HepG2 (cell line): ENCODE data around the gene LAMTOR1. TPM values are rescaled to one million over a fixed set of nuclear protein-coding genes. Genes with fewer than 3 reads are reported as not detected.

Experiments
- ATAC-seq: fragments of 200-7000 bp; cut with Tn5 transposase; 3 replicates; pipeline ENCODE4 v1.9.1; 2020; ENCODE audit warnings: mild to moderate bottlenecking, moderate library complexity
- BruUV-seq: library from RNA; stranded (reverse); fragments of 400-500 nt; replicated peaks from 2 replicates; lab custom pipeline; 2021; lab: Mats Ljungman, UMichigan
- CTCF ChIA-PET: fragments of 300-600 bp; formaldehyde crosslinking; extraction: SDS; loops from one replicate; lab custom pipeline; 2021; ENCODE audit warnings: low total read pairs, inconsistent platforms, low intra/inter-chr PET ratio; lab: Yijun Ruan, JAX
- POLR2A ChIA-PET: fragments of 350-600 bp; sonication (Branson Sonifier 250); formaldehyde crosslinking; loops from one replicate; lab custom pipeline; 2020; ENCODE audit warnings: antibody characterized with exemption, inconsistent platforms; lab: Yijun Ruan, JAX
- DNase-seq: peaks from one replicate; pipeline ENCODE4 v3.0.0-alpha.2; 2015; ENCODE audit warnings: low spot score
- FAIRE-seq: peaks from 3 replicates; lab custom pipeline; 2011; peaks lifted over from hg19 to GRCh38; lab: Jason Lieb, UNC
- H2AFZ ChIP-seq: one replicate; pipeline ENCODE4 v1.6.1; 2011; ENCODE audit warnings: low read length, inconsistent platforms
- H3K27ac ChIP-seq: fragments of 300-600 bp; 3 replicates; pipeline ENCODE4 v1.8.0; 2011; ENCODE audit warnings: mixed run types, mild to moderate bottlenecking, mixed read lengths, low read length, inconsistent platforms; ENCODE audit not compliant: insufficient read depth; ENCODE audit errors: extremely low read length
- H3K27me3 ChIP-seq, 2 experiments: fragments of 200-600 bp in 1 of 2; 2 replicates in 1 of 2; 3 replicates in 1 of 2; pipeline versions ENCODE4 v1.6.0 to v1.8.0; 2011; ENCODE audit warnings: low read length in 2 of 2, mild to moderate bottlenecking in 2 of 2, moderate library complexity in 2 of 2, inconsistent platforms in 1 of 2; ENCODE audit not compliant: insufficient read depth in 2 of 2, control insufficient read depth in 1 of 2
- H3K36me3 ChIP-seq, 2 experiments: fragments of 200-600 bp in 1 of 2; replicated peaks in 1 of 2; 2 replicates in 1 of 2; 3 replicates in 1 of 2; pipeline versions ENCODE4 v1.5.1 to v1.8.0; 2011; ENCODE audit warnings: low read length in 2 of 2, inconsistent platforms in 1 of 2; ENCODE audit not compliant: insufficient read depth in 2 of 2, control insufficient read depth in 1 of 2
- H3K4me1 ChIP-seq: 2 replicates; pipeline ENCODE4 v1.5.1; 2012; ENCODE audit warnings: low read length, inconsistent platforms; ENCODE audit not compliant: insufficient read depth
- H3K4me2 ChIP-seq: 2 replicates; pipeline ENCODE4 v1.6.0; 2011; ENCODE audit warnings: low read depth, low read length, inconsistent platforms
- H3K4me3 ChIP-seq, 3 experiments: fragments of 200-600 bp in 1 of 3; sonication (generic), shearing (Covaris generic) in 1 of 3; replicated peaks in 1 of 3; 2 replicates each; pipeline ENCODE4 v1.5.1; 2011 to 2016; ENCODE audit warnings: low read length in 3 of 3, inconsistent platforms in 2 of 3, low read depth in 2 of 3, mild to moderate bottlenecking in 2 of 3, control low read depth in 1 of 3, mixed read lengths in 1 of 3; ENCODE audit not compliant: insufficient read depth in 1 of 3
- H3K79me2 ChIP-seq: one replicate; pipeline ENCODE4 v1.6.1; 2011; ENCODE audit warnings: low read length, inconsistent platforms; ENCODE audit not compliant: insufficient read depth
- H3K9ac ChIP-seq: 2 replicates; pipeline ENCODE4 v1.6.0; 2011; ENCODE audit warnings: mild to moderate bottlenecking, low read depth, low read length, inconsistent platforms; ENCODE audit not compliant: insufficient read depth
- H3K9me3 ChIP-seq: 2 replicates; pipeline ENCODE4 v1.5.1; 2012; ENCODE audit warnings: mild to moderate bottlenecking, low read length
- H4K20me1 ChIP-seq: 2 replicates; pipeline ENCODE4 v1.6.0; 2011; ENCODE audit warnings: inconsistent platforms, mild to moderate bottlenecking, low read length, moderate library complexity; ENCODE audit not compliant: insufficient read depth
- CHD2 ChIP-seq: IDR thresholded peaks from 2 replicates; pipeline ENCODE4 v1.6.1; 2011; ENCODE audit warnings: low read depth, low read length, improper control_type of control experiment
- KDM5B ChIP-seq: sonication (generic); formaldehyde crosslinking; IDR thresholded peaks from 2 replicates; pipeline ENCODE4 v1.4.0; 2020; ENCODE audit warnings: missing genetic modification reagents, mild to moderate bottlenecking, borderline replicate concordance
- MBD4 ChIP-seq: IDR thresholded peaks from 2 replicates; pipeline ENCODE4 v1.6.1; 2012; ENCODE audit warnings: low read length, inconsistent platforms, borderline replicate concordance
- NPAS2 ChIP-seq: sonication (generic); formaldehyde crosslinking; IDR thresholded peaks from 2 replicates; pipeline ENCODE4 v1.8.0; 2022; ENCODE audit warnings: mild to moderate bottlenecking, missing genetic modification reagents, borderline replicate concordance
- SSRP1 ChIP-seq: IDR thresholded peaks from 2 replicates; pipeline ENCODE4 v1.6.1; 2016; ENCODE audit warnings: control low read depth
- TBP ChIP-seq: sonication (generic); formaldehyde crosslinking; IDR thresholded peaks from 2 replicates; pipeline ENCODE4 v1.5.0; 2020; ENCODE audit warnings: missing genetic modification reagents
- ZNF12 ChIP-seq: sonication (generic); formaldehyde crosslinking; IDR thresholded peaks from 2 replicates; pipeline ENCODE4 v1.5.0; 2020; ENCODE audit warnings: missing genetic modification reagents
- ZNF256 ChIP-seq: sonication (generic); formaldehyde crosslinking; conservative IDR thresholded peaks from 2 replicates; pipeline ENCODE4 v1.4.0; 2020; ENCODE audit warnings: missing genetic modification reagents
- ZNF678 ChIP-seq: sonication (generic); formaldehyde crosslinking; IDR thresholded peaks from 2 replicates; pipeline ENCODE4 v1.4.0; 2020; ENCODE audit warnings: mild to moderate bottlenecking, missing genetic modification reagents
- WGBS: methylation state at CpG from one replicate; pipeline ENCODE4 v1.1.6; 2017; ENCODE audit warnings: low lambda C conversion rate; 5-methylcytosine and 5-hydroxymethylcytosine counted together
- in situ Hi-C: cut with HindIII; loops from 2 replicates; pipeline ENCODE4 v1.10.0; 2017; ENCODE audit warnings: low pct_unique_long_range_greater_than_20kb; ENCODE audit not compliant: extremely low pct_ligation_motif_present
- intact Hi-C: fragments of 100-400 bp; cut with micrococcal nuclease; formaldehyde crosslinking; loops from one replicate; pipeline ENCODE4 v1.10.0; 2022; ENCODE audit not compliant: unreplicated experiment
- polyA plus RNA-seq, 8 experiments: library from polyadenylated mRNA; depleted of rRNA in 3 of 8; stranded (reverse) in 7 of 8; unstranded in 1 of 8; fragments of >200 nt; fragmentation: Illumina TruSeq in 4 of 8; extraction: Trizol in 4 of 8; gene quantifications; 2 replicates each; pipeline versions ENCODE4 v1.2.1 to v1.2.3, GENCODE V29; 2011 to 2016; ENCODE audit warnings: low read depth in 4 of 8, missing spikeins in 1 of 8, mixed read lengths in 1 of 8; ENCODE audit not compliant: insufficient read depth in 1 of 8
- total RNA-seq, 5 experiments: library from RNA; depleted of rRNA; stranded (reverse); fragments of >200 nt; fragmentation: Illumina TruSeq; extraction: Trizol; gene quantifications; 2 replicates each; pipeline ENCODE4 v1.2.3, GENCODE V29; 2016; ENCODE audit warnings: low read depth in 1 of 5
- TF ChIP-seq, protein P1 (sequence below): sonication (generic); formaldehyde crosslinking; IDR thresholded peaks from 2 replicates; pipeline ENCODE4 v1.9.0; 2021; ENCODE audit warnings: missing genetic modification reagents, borderline replicate concordance
- TF ChIP-seq, protein P2 (sequence below): sonication (generic); formaldehyde crosslinking; IDR thresholded peaks from 2 replicates; pipeline ENCODE4 v1.4.0; 2020; ENCODE audit warnings: missing genetic modification reagents, borderline replicate concordance

The LAMTOR1 gene
- total and polyA plus RNA-seq, 2 of the 13 experiments (the other 11 are each of a cell fraction or from before 2014, with no cell fraction given): 60.4 to 66.0 TPM

DNA sequence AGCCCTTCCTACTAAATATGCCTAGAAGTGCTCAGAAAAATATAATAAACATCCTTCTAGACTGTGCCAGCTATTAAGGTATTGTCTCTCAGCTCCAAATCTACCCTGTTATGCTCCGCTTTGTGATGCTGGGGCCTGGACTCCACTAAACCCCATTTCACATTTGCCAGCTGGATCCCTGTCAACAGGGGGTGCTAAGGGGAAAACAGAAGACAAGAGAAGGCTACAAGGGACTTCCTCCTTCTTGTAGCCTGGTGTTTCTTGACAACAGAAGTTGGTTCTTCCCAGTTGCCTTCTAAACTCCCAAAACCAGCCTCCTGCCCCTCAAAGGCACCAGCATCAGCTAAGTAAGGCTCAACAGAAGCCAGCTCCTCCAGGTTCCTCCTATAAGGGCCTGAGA lies 28.0 kb downstream of the LAMTOR1 start:
- H3K4me1 ChIP-seq: peaks cover 28% of the 10 kb centered on the region
- TF ChIP-seq, protein P1, sequence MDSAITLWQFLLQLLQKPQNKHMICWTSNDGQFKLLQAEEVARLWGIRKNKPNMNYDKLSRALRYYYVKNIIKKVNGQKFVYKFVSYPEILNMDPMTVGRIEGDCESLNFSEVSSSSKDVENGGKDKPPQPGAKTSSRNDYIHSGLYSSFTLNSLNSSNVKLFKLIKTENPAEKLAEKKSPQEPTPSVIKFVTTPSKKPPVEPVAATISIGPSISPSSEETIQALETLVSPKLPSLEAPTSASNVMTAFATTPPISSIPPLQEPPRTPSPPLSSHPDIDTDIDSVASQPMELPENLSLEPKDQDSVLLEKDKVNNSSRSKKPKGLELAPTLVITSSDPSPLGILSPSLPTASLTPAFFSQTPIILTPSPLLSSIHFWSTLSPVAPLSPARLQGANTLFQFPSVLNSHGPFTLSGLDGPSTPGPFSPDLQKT (CRISPR knock-in tag): no peak
- TF ChIP-seq CHD2 (no peak), TBP (CRISPR knock-in tag) (no peak), MBD4 (no peak), ZNF678 (no peak), ZNF12 (CRISPR knock-in tag) (no peak), SSRP1 (no peak), KDM5B (no peak), NPAS2 (CRISPR knock-in tag) (no peak), ZNF256 (CRISPR knock-in tag) (no peak)
- TF ChIP-seq, protein P2, sequence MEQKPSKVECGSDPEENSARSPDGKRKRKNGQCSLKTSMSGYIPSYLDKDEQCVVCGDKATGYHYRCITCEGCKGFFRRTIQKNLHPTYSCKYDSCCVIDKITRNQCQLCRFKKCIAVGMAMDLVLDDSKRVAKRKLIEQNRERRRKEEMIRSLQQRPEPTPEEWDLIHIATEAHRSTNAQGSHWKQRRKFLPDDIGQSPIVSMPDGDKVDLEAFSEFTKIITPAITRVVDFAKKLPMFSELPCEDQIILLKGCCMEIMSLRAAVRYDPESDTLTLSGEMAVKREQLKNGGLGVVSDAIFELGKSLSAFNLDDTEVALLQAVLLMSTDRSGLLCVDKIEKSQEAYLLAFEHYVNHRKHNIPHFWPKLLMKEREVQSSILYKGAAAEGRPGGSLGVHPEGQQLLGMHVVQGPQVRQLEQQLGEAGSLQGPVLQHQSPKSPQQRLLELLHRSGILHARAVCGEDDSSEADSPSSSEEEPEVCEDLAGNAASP: no peak
- no peak overlapping the region for H3K4me3 ChIP-seq
- in situ Hi-C loops (no loop called here), intact Hi-C loops (no loop called here)
- no peaks in the 10 kb centered on the region; a peak in 1 of 5 replicates for H3K27me3 ChIP-seq
- peaks cover 0 to 12% of the 10 kb centered on the region in 2 experiments; a peak in 3 of 5 replicates for H3K36me3 ChIP-seq
- no peaks in the 10 kb centered on the region for H4K20me1 ChIP-seq
- BruUV-seq: no TSS peak
- no peak for DNase-seq
- no peak overlapping the region for H2AFZ ChIP-seq
- H3K9ac ChIP-seq: no peak overlapping the region
- ChIA-PET POLR2A (interaction anchor here (1.9 kb wide), 1 partner anchor 34 kb away, joined by 8 read pairs; no protein-coding TSS in a partner anchor), CTCF (no interaction called here)
- H3K79me2 ChIP-seq: peaks cover 87% of the 10 kb centered on the region
- H3K27ac ChIP-seq: peak overlapping the region; percentile 11
- ATAC-seq: no peak
- no peak for FAIRE-seq
- no peaks in the 10 kb centered on the region for H3K9me3 ChIP-seq
- H3K4me2 ChIP-seq: no peak overlapping the region
- WGBS: 100% methylated on average over 1 of the region's 1 CpG
